ENCODE measurements around the gene DMC1.
"Not testable (repeated sequence)": the region's sequence is repeated elsewhere in the genome, so short reads cannot be mapped to it uniquely, and the experiment has no call there.

The DMC1 gene

DNA sequence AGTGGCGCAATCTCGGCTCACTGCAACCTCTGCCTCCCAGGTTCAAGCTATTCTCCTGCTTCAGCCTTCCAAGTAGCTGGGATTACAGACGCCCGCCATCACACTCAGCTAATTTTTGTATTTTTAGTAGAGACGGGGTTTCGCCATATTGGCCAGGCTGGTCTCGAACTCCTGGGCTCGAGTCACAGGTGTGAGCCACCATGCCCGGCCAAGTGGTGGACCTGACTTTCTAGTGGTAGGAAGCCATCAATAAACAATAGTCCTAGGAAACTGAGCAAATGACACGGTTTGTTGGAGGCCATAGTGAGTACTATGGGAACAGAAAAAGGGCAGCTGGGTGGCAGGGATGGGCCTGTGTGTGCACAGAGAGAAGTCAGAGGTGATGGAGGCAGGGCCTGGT lies 99.8 kb downstream of the DMC1 start:
- DNase-seq: not testable (repeated sequence)

DNA sequence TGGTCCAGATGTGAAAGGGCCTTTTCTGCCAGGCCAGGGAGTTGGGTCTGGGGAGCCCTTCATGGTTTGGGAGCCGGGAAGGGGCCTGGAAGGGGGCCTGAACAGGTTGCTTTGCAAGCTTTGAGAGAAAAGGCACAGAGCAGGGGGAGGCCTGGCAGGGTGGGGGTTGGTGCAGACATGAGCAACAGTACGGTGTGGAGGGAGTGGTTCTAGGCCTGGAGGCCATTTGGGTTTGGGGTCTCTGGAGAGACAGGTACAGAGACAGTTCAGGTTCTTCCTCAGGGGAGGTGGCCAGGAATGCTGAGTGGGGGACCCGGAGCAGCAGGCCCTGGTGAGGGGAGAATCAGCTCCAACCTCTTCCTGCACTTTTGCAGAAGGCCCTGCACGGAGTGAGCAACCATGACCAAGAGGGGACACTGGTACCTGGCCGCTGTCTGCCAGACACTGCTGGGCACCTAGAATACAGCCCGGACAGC lies 100.6 kb downstream of the DMC1 start:
- DNase-seq: no peak

Measured in hypothalamus (tissue), 51 donors.